NCI-H2171 (cell line): ENCODE measurements around the gene CACNA1H.
"Not testable (repeated sequence)": the region's sequence is repeated elsewhere in the genome, so short reads cannot be mapped to it uniquely, and the experiment has no call there.

ENCODE experiments used
- DNase-seq: peaks from one replicate; lab custom pipeline; 2025; lab: John Stamatoyannopoulos, UW

CACNA1H gene

DNA sequence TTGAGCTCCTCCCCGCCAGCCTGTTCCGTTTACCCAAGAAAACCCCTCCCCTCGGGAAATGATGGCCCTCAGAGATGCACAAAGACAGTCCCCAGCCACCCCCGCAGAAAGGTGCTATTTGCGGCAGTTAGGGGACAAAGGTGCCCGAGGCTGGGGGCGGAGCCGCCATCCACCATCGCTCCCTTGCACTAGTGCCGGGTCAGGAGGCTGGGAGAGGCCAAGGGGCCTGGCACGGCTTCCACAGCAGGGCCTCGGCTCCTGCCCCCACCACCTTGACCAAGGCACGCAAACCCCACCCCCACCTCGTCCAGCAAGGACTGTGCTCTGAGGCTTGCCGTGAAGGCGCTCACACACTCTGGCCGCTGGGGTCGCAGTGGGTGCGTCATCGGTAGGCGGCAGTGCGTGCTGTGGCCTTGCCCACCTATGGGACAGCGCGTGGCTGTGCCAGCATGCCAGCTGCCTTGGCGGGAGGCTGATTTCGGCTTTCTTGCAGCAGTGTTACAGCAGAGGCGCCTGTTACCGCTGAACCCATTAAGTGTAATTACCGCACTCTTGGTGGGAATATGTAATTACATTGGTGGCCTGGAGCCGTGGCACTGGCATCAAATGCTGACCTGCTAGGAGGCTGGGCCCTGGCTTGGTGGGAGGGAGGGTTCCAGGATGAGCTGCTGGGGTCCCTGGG, 40.4 kb downstream of the CACNA1H start:
- peak; percentile 48 for DNase-seq

DNA sequence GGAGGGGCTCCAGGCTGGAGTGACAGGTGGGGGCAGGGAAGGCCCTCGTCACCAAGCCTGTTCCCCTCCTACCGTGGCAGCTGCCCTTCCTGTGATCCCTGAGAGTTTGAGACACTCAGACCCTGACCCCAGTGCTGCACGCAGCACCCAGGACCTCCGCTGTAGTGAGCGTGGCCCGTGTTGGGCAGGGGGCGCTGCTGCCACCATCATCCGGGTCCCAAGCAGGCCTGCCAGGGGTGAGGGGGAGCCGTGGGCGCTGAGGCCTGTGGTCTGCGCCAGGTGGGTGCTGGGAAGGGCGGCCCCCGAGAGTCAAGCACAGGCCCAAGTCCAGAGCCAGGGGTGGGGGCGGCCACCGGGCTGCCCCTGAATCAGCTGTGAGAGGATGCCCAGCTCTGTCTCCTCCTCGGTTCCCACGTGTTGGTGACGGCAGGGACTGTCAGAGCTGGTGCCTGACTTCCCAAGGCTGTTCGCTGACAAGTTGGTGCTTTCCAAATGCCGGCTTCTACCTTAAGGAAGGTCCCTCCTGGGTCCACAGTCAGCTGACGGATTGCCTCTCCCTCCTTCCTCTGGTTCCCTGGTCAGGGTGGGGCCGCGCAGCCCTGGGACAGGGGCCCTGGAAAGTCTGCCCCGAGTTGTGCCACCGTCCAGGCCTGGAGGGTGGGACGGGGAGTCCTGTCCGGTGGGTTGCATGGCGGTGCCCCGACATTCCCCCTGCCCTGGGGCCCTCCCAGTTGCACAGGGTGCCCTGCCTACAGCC, 41.1 kb downstream of the CACNA1H start:
- no peak for DNase-seq

DNA sequence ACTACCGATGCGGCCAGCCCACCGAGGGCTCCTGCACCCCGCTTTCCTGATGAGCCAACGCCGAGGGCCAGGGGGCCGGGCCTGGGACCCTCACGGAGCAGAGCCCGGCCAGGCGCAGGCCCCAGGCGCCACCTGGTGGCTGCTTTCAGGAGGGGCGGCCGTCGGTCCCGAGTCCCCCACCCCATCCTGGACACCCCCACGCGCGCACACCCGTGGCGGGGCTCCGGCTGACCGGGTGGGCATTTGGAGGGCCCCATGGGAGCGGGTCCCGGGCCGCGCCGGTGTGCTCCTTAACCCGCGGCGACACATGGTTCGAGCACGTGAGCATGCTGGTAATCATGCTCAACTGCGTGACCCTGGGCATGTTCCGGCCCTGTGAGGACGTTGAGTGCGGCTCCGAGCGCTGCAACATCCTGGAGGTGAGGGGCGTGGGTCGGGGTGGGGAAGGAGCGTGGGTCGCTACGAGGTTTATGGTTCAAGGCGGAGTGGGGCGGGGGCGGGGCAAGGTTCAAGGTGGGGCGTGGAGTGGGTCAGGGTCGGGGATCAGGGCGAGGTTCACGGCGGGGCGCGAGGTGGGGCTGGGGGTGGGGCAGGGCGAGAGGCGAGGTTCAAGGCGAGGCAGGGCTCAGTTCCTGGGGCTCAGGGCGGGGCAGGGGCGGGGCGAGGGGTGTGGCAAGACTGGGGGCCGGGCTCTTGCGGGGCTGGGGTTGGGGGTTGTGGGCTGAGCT, 41.9 kb downstream of the CACNA1H start:
- no peak for DNase-seq

DNA sequence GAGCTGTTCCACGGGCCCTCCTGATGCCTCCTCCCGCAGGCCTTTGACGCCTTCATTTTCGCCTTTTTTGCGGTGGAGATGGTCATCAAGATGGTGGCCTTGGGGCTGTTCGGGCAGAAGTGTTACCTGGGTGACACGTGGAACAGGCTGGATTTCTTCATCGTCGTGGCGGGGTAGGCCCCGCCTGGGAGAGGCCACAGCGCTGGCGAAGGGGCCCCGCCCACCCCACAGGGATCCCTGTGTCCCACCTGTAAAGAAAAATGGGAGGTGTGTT, 42.4 kb downstream of the CACNA1H start:
- no peak for DNase-seq

DNA sequence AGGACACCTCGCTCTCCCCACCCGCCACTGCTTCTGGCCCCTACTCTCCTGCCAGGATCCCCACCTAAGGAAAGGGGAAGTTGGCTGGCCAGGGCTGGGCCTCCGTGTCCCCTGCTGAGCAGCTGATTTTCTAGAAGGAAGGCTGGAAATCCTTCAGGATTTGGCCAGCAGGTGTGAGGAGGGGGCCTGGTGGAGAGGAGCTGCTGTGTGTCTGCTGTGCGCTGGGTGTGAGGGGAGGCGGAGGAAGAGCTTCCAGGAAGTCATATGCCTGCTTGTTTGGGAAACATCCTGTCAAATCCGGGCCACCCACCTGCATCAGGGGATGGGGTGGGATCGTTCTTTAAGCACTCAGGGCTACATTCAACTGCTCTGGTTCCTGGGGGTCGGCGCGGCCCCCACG, 43.6 kb downstream of the CACNA1H start:
- DNase-seq: no peak

DNA sequence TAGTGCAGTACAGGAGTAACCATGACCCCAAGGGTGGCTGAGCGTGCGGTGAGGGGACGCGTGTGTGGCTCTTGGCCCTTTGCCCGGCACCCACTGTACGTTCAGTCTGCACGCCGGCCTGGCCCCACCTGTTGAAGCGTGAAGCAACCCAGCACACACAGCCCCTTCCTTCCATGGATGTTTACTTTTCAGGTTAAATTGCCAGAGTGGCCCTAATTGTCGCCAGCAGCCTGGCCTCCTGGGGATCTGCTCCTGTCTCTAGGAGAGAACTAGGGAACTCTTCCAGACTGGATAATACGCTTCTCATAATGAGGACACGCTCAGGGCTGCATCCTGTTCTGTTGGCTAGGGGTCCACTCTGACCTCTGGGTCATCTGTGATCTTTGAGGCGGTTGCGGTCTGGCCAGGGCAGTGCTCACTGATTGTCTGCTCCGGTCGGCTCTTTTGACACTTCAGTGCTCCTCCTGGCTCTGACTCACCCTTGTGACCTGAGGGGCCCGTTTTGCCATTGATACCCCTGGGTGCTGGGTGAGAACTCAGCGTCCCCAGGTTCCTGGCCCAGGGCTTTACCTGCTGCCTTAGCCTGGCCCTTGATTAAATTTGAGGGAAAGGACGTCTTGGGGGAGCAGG, 44.4 kb downstream of the CACNA1H start:
- DNase-seq: no peak

DNA sequence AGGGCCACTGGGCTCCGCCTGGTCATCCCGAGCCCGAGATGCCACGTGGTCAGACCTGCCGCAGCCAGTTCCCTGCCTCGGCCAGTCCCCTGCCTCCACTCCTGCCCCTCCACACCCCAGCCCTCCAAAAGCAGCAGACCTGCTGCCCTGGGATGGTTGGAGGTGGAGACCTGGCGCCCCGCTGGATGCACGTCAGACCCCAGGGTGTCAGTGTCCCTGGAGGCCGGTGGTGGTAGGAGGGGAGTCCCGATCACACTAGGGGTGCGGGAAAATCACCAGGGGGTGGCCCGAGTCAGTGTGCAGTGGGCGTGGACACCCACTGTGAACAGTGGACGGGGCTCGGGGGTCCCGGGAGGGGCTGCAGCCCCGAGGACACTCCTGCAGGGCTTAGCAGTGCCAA, 45.3 kb downstream of the CACNA1H start:
- no peak for DNase-seq

DNA sequence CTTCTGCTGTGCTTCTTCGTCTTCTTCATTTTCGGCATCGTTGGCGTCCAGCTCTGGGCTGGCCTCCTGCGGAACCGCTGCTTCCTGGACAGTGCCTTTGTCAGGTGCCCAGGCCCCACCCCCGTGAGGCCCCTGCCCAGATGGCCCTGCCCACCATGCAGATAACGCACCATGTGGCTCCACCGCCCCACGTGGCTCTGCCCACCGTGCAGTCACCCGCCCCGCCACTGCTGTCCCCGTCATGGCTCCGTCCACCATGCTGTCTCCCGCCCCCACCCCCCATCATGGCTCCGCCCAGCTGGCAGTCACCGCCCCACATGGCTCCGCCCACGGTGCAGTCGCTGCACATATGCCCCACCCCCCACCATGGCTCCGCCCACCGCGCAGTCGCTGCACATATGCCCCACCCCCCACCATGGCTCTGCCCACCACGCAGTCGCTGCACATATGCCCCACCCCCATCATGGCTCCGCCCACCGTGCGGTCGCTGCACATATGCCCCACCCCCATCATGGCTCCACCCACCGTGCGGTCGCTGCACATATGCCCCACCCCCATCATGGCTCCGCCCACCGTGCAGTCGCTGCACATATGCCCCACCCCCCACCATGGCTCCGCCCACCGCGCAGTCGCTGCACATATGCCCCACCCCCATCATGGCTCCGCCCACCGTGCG, 45.9 kb downstream of the CACNA1H start:
- DNase-seq: not testable (repeated sequence)

DNA sequence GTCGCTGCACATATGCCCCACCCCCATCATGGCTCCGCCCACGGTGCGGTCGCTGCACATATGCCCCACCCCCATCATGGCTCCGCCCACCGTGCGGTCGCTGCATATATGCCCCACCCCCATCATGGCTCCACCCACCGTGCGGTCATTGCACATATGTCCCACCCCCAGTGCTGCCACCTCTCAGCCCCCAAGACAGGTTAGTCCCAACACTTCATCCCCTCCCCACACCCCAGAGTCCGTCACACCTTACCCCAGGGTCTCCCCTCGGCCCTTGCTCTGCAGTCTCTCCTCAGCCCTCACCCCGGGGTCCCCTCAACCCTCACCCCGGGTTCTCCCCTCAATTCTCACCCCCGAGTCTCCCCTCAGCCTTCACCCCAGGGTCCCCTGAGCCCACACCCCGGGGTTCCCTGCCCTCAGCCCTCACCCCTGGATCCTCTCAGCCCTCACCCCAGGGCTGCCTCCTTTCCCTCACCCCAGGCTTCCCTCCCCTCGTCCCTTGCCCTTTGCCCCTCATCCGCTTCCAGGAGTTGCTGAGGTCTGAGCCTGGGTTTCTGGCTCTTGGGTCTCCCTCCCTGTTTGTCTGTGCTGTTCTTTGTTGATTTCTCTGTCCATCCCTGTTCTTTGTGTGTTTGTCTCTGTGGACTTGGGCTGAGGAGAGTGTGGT, 46.6 kb downstream of the CACNA1H start:
- no peak for DNase-seq

DNA sequence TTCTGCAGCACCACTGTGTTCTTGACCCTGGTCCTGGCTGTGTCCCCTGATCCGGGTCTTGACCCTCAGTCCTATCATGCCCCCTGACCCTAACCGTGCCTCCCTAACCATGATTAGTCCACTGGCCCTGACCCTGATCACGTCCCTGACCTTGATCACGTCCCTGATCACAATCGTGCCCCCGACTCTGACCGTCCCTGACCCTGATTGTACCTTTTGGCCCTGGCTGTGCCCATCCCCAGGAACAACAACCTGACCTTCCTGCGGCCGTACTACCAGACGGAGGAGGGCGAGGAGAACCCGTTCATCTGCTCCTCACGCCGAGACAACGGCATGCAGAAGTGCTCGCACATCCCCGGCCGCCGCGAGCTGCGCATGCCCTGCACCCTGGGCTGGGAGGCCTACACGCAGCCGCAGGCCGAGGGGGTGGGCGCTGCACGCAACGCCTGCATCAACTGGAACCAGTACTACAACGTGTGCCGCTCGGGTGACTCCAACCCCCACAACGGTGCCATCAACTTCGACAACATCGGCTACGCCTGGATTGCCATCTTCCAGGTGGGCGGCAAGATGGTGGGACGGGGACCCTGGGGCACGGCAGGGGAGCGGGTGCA, 47.2 kb downstream of the CACNA1H start:
- no peak for DNase-seq

DNA sequence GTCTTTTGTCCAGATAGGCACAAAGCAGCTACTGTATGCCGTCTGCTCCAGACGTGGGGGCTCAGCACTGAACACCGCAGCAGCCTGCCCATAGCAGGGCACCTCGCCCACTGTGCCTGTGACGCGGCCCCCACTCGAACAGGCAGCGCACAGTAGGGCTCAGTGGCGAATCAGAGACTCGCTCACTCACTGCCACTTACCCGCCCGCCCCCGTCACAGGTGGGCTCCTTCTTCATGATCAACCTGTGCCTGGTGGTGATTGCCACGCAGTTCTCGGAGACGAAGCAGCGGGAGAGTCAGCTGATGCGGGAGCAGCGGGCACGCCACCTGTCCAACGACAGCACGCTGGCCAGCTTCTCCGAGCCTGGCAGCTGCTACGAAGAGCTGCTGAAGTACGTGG, 48.5 kb downstream of the CACNA1H start:
- DNase-seq: no peak

DNA sequence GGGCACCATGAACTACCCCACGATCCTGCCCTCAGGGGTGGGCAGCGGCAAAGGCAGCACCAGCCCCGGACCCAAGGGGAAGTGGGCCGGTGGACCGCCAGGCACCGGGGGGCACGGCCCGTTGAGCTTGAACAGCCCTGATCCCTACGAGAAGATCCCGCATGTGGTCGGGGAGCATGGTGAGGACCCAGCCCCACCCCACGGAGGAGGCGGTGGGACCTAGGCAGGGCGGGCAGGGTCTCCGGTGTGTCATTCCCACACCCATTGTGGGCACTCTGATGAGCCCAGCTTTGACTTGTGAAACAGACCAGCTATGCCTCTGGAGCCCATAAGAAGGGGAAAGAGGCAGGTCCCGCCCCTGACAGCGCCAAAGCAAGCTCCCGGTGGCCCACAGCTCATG, 49.4 kb downstream of the CACNA1H start:
- no peak for DNase-seq

DNA sequence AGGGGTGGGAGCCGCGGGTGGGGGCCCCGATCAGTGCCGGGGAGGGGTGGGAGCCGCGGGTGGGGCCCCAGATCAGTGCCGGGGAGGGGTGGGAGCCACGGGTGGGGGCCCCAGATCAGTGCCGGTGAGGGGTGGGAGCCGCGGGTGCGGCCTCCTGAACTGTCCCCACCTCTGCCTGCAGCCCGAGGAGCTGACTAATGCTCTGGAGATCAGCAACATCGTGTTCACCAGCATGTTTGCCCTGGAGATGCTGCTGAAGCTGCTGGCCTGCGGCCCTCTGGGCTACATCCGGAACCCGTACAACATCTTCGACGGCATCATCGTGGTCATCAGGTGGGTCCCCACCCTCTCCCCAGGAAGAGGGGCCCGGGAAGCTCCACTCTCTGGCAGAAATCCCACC, 52.0 kb downstream of the CACNA1H start:
- DNase-seq: no peak

DNA sequence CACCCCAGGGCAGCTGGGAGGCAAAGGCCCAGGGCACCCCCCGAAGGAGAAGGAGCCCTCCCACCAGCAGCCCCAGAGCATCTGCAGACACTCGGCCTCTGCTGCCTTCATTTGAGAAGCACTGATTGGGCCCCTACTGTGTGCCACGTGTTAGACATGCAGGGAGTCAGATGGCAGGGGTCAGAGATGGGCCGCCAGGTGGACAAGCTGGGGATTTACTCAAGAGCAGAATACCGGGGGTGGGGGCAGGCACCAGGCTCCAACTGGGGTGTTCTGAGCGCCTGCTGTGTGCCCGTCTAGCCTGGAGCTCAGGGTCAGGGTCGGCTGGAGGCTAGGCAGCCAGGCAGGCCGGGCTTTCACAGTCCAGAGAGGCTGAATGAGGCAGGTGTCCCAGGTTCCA, 53.4 kb downstream of the CACNA1H start:
- no peak for DNase-seq

DNA sequence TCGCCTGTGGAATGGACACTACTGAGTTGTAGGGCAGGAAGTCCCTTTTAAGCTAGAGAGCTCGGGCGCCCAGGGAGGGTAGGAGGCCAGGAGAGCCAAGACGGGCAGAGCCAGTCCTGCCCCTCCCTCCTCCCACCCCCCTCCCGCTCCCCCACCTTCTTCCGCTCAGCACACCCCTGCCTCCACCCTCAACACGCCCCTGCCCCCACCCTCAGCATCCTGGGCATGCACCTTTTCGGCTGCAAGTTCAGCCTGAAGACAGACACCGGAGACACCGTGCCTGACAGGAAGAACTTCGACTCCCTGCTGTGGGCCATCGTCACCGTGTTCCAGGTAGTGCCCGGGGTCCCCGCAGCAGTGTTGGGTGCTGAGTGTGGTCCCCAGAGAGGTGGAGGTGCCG, 53.9 kb downstream of the CACNA1H start:
- no peak for DNase-seq

DNA sequence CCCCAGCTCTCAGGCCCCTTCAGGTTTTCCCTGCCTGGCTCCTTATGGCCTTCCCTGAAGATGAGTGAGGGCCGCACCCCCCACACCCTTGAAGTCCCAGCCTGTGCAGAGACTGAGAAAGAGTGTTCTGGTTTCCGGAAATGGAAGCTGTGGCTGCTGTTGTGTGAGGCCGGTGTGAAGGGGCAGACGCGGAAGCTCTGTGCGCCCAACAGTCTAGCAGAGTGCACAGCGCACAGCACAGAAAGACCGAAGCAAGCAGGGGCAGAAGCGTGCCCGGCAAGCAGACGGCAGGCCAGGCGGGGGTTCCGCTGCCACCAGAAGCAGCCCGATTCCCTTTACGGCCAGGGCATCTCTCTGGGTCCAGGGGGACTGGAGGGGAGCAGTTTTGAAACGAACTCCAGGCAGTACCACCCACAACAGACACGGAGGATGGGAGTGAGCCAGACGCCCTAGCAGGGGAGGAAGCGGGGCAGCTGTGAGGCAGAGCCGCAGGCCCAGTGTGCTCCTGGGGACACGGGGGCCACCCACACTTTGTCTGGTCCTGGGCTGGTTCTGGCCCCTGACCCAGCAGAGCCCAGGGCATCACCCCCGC, 55.4 kb downstream of the CACNA1H start:
- no peak for DNase-seq

DNA sequence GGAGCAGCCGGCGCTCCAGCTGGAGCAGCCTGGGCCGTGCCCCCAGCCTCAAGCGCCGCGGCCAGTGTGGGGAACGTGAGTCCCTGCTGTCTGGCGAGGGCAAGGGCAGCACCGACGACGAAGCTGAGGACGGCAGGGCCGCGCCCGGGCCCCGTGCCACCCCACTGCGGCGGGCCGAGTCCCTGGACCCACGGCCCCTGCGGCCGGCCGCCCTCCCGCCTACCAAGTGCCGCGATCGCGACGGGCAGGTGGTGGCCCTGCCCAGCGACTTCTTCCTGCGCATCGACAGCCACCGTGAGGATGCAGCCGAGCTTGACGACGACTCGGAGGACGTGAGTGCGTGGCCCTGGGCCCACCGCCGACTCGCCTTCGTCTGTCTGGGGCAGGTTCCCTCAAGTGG, 56.2 kb downstream of the CACNA1H start:
- DNase-seq: no peak

DNA sequence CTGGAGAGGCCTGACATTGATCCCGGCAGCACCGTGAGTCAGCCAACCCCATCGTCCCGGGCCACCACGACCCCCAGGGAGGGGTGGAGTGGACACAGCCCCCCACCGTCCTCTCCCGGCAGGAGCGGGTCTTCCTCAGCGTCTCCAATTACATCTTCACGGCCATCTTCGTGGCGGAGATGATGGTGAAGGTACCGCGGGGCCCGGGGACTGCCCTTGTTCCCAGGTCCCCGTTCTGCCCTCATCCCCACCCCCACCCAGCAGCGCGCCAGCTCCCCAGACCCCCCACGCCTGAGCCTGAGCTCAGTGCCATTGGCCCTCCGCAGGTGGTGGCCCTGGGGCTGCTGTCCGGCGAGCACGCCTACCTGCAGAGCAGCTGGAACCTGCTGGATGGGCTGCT, 57.6 kb downstream of the CACNA1H start:
- no peak for DNase-seq

DNA sequence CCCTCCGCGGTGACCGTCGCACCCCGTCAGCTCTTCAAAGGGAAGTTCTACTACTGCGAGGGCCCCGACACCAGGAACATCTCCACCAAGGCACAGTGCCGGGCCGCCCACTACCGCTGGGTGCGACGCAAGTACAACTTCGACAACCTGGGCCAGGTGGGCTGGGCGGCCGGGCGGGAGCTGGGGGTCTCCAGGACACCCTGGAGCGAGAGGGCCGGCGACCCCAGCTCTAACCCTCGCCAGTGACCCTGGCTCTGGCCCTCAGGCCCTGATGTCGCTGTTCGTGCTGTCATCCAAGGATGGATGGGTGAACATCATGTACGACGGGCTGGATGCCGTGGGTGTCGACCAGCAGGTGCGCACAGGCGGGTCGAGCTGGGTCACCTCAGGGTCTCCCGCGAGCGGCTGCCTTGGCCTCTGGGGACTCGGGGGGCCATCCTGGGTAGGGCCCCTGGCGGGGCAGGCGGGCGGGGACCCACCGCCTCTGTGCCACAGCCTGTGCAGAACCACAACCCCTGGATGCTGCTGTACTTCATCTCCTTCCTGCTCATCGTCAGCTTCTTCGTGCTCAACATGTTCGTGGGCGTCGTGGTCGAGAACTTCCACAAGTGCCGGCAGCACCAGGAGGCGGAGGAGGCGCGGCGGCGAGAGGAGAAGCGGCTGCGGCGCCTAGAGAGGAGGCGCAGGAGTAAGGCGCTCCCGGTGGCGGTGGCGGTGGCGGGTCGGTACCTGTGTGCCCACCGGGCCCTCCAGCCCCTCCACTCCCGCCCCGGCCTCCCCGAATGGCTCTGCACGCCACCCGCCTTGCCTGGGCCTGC, 58.8 kb downstream of the CACNA1H start:
- no peak for DNase-seq

DNA sequence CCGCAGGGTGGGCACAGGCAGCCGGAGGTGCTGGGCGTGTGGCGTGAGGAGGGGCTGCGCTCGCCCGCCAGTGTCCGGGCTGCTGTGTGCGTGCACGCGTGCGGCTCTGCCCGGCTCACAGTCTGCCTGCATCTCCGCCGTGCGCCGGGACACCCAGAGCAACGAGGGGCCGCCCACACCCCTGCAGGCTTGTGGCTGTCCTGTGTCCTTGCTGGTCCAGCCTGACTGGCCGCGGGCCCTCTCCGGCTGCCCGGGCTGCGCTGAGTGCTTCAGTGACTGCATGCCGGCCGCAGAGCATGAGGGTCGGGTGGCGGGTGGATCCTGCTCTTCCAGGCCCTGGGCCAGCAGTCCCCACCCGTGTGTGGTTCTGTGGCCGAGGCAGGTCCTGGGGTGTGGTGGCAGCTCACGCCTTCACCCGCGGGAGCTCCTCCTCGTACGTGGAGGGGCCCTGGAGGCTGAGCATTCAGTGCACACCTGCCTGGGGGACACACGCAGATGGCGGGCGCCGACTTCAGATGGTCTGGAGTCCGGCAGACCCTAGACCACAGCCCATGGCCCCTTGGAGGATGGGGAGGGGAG, 59.8 kb downstream of the CACNA1H start:
- DNase-seq: no peak
